HEK293T (cell line): ENCODE results near the gene TNRC18.

Experiments used
- ARNT ChIP-seq: fragments of 450-650 bp; IDR thresholded peaks from 2 replicates; pipeline ENCODE4 v1.6.1; 2017; ENCODE audit warnings: mild to moderate bottlenecking
- BHLHE40 ChIP-seq: fragments of 450-650 bp; IDR thresholded peaks from 2 replicates; pipeline ENCODE4 v1.6.1; 2016; ENCODE audit warnings: mild to moderate bottlenecking, moderate library complexity, borderline replicate concordance
- FOXM1 ChIP-seq: fragments of 450-650 bp; IDR thresholded peaks from 2 replicates; pipeline ENCODE4 v1.6.1; 2017; ENCODE audit warnings: mild to moderate bottlenecking, borderline replicate concordance
- NFRKB ChIP-seq: fragments of 450-650 bp; IDR thresholded peaks from 2 replicates; pipeline ENCODE4 v1.6.1; 2016; ENCODE audit warnings: mild to moderate bottlenecking, moderate library complexity
- SP1 ChIP-seq: fragments of 450-650 bp; IDR thresholded peaks from 2 replicates; pipeline ENCODE4 v1.6.1; 2017
- SUZ12 ChIP-seq: fragments of 450-650 bp; IDR thresholded peaks from 2 replicates; pipeline ENCODE4 v1.6.1; 2016; ENCODE audit warnings: mild to moderate bottlenecking
- TARDBP ChIP-seq: fragments of 450-650 bp; IDR thresholded peaks from 2 replicates; pipeline ENCODE4 v1.6.1; 2016
- ZNF384 ChIP-seq: fragments of 450-650 bp; IDR thresholded peaks from 2 replicates; pipeline ENCODE4 v1.6.1; 2016

- no peak for TF ChIP-seq ARNT
- no peak for TF ChIP-seq BHLHE40
- TF ChIP-seq NFRKB = no peak
- no peak for TF ChIP-seq FOXM1
- no peak for TF ChIP-seq ZNF384
- no peak for TF ChIP-seq SP1
- TF ChIP-seq TARDBP = no peak
- no peak for TF ChIP-seq SUZ12
These were observed 78.5 kb downstream of the TNRC18 start for GRCh38 chr7:5345171-5345570.
